Measurements from ENCODE around the gene COQ7. TPM values are rescaled to one million over a fixed set of nuclear protein-coding genes. Genes with fewer than 3 reads are reported as not detected.

COQ7 gene
- total and polyA plus RNA-seq, 2 experiments from 2014 or later = 17.9 to 21.7 TPM

DNA sequence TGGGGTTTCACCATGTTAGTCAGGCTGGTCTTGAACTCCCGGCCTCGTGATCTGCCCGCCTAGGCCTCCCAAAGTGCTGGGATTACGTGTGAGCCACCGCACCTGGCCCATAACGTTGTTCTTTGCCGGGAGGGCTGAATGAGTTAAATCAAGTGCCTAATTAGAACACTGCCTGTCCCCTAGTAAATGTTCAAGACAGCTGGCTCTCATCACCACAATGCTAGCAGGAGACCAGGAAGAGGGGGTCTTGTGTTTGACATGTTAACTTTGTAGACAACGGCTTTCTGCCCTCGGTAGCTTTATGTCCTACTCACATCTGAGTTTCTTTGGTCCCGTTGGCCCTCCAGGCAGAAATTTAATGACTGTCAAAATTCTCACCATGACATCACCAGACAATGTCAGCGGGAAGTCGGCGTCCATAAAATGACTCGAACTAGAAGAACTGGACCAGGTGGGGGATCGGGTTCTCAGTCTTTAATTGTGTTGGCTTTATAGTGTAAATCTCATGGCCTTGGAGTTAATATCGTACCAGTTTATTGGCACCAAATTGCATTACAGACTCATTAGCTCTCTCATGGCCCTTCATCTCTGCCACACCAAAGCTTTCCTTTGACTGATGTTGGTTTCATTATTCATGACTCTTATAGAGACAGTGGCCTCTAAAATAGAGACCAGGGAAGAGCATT is 34.9 kb downstream of the COQ7 start:
- ATAC-seq (no peak), DNase-seq (ENCODE audit: low spot score) (no peak)
- no peak overlapping the region for H3K4me3 Mint-ChIP-seq
- H3K36me3 Mint-ChIP-seq (ENCODE audit: low read depth) = peaks cover 2% of the 10 kb centered on the region; the same call in 1 of the 3 replicates
- Histone ChIP-seq H3K79me2 (replicated peaks; ENCODE audit: insufficient read depth) (no peaks in the 10 kb centered on the region), H3K4me1 (ENCODE audit: insufficient read depth) (no peaks in the 10 kb centered on the region; the same call in 1 of the 2 replicates), H4K20me1 (replicated peaks; ENCODE audit: insufficient read depth) (no peaks in the 10 kb centered on the region), H3K27ac (ENCODE audit: low read depth) (no peak overlapping the region), H3K4me2 (no peak overlapping the region), H2AFZ (no peak overlapping the region), H3K27me3 (ENCODE audit: insufficient read depth) (no peaks in the 10 kb centered on the region), H3K4me3 (no peak overlapping the region), H3F3A (replicated peaks; ENCODE audit: low read depth) (no peaks in the 10 kb centered on the region), H3K9me2 (ENCODE audit: insufficient read depth) (no peaks in the 10 kb centered on the region), H3K36me3 (ENCODE audit: insufficient read depth) (no peaks in the 10 kb centered on the region)
- H3K9me3 Mint-ChIP-seq = peaks cover 6% of the 10 kb centered on the region; the same call in 1 of the 3 replicates
- H3K4me1 Mint-ChIP-seq = peaks cover 9% of the 10 kb centered on the region
- H3K27ac Mint-ChIP-seq = no peak overlapping the region
- H3K27me3 Mint-ChIP-seq (ENCODE audit: insufficient read depth, low read depth, poor library complexity) = peaks cover 4% of the 10 kb centered on the region
- TF ChIP-seq, protein P1, sequence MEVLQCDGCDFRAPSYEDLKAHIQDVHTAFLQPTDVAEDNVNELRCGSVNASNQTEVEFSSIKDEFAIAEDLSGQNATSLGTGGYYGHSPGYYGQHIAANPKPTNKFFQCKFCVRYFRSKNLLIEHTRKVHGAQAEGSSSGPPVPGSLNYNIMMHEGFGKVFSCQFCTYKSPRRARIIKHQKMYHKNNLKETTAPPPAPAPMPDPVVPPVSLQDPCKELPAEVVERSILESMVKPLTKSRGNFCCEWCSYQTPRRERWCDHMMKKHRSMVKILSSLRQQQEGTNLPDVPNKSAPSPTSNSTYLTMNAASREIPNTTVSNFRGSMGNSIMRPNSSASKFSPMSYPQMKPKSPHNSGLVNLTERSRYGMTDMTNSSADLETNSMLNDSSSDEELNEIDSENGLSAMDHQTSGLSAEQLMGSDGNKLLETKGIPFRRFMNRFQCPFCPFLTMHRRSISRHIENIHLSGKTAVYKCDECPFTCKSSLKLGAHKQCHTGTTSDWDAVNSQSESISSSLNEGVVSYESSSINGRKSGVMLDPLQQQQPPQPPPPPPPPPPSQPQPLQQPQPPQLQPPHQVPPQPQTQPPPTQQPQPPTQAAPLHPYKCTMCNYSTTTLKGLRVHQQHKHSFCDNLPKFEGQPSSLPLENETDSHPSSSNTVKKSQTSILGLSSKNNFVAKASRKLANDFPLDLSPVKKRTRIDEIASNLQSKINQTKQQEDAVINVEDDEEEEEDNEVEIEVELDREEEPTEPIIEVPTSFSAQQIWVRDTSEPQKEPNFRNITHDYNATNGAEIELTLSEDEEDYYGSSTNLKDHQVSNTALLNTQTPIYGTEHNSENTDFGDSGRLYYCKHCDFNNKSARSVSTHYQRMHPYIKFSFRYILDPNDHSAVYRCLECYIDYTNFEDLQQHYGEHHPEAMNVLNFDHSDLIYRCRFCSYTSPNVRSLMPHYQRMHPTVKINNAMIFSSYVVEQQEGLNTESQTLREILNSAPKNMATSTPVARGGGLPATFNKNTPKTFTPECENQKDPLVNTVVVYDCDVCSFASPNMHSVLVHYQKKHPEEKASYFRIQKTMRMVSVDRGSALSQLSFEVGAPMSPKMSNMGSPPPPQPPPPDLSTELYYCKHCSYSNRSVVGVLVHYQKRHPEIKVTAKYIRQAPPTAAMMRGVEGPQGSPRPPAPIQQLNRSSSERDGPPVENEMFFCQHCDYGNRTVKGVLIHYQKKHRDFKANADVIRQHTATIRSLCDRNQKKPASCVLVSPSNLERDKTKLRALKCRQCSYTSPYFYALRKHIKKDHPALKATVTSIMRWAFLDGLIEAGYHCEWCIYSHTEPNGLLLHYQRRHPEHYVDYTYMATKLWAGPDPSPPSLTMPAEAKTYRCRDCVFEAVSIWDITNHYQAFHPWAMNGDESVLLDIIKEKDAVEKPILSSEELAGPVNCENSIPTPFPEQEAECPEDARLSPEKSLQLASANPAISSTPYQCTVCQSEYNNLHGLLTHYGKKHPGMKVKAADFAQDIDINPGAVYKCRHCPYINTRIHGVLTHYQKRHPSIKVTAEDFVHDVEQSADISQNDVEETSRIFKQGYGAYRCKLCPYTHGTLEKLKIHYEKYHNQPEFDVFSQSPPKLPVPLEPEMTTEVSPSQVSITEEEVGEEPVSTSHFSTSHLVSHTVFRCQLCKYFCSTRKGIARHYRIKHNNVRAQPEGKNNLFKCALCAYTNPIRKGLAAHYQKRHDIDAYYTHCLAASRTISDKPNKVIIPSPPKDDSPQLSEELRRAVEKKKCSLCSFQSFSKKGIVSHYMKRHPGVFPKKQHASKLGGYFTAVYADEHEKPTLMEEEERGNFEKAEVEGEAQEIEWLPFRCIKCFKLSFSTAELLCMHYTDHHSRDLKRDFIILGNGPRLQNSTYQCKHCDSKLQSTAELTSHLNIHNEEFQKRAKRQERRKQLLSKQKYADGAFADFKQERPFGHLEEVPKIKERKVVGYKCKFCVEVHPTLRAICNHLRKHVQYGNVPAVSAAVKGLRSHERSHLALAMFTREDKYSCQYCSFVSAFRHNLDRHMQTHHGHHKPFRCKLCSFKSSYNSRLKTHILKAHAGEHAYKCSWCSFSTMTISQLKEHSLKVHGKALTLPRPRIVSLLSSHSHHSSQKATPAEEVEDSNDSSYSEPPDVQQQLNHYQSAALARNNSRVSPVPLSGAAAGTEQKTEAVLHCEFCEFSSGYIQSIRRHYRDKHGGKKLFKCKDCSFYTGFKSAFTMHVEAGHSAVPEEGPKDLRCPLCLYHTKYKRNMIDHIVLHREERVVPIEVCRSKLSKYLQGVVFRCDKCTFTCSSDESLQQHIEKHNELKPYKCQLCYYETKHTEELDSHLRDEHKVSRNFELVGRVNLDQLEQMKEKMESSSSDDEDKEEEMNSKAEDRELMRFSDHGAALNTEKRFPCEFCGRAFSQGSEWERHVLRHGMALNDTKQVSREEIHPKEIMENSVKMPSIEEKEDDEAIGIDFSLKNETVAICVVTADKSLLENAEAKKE (CRISPR knock-in tag; IDR thresholded peaks at IDR 0.05) = no peak
- TF ChIP-seq, protein P2, sequence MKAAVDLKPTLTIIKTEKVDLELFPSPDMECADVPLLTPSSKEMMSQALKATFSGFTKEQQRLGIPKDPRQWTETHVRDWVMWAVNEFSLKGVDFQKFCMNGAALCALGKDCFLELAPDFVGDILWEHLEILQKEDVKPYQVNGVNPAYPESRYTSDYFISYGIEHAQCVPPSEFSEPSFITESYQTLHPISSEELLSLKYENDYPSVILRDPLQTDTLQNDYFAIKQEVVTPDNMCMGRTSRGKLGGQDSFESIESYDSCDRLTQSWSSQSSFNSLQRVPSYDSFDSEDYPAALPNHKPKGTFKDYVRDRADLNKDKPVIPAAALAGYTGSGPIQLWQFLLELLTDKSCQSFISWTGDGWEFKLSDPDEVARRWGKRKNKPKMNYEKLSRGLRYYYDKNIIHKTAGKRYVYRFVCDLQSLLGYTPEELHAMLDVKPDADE (IDR thresholded peaks at IDR 0.05) = no peak
- TF ChIP-seq ZNF114 (CRISPR knock-in tag; IDR thresholded peaks at IDR 0.05) (no peak), CREB1 (CRISPR knock-in tag; IDR thresholded peaks at IDR 0.05; ENCODE audit: low read depth) (no peak), STAT1 (IDR thresholded peaks at IDR 0.05; ENCODE audit: unreplicated experiment) (no peak), JUNB (IDR thresholded peaks at IDR 0.05; ENCODE audit: unreplicated experiment) (no peak), ZNF331 (CRISPR knock-in tag; IDR thresholded peaks at IDR 0.05; ENCODE audit: low read depth) (no peak), REST (IDR thresholded peaks at IDR 0.05; ENCODE audit: unreplicated experiment) (no peak), NANOG (IDR thresholded peaks at IDR 0.05; ENCODE audit: borderline replicate concordance) (no peak), EZH2 (IDR thresholded peaks at IDR 0.05; ENCODE audit: low read depth, unreplicated experiment) (no peak), POLR2AphosphoS5 (IDR thresholded peaks at IDR 0.05; ENCODE audit: low read depth) (no peak), EZH2phosphoT487 (IDR thresholded peaks at IDR 0.05; ENCODE audit: unreplicated experiment) (no peak)
- TF ChIP-seq, protein P3, sequence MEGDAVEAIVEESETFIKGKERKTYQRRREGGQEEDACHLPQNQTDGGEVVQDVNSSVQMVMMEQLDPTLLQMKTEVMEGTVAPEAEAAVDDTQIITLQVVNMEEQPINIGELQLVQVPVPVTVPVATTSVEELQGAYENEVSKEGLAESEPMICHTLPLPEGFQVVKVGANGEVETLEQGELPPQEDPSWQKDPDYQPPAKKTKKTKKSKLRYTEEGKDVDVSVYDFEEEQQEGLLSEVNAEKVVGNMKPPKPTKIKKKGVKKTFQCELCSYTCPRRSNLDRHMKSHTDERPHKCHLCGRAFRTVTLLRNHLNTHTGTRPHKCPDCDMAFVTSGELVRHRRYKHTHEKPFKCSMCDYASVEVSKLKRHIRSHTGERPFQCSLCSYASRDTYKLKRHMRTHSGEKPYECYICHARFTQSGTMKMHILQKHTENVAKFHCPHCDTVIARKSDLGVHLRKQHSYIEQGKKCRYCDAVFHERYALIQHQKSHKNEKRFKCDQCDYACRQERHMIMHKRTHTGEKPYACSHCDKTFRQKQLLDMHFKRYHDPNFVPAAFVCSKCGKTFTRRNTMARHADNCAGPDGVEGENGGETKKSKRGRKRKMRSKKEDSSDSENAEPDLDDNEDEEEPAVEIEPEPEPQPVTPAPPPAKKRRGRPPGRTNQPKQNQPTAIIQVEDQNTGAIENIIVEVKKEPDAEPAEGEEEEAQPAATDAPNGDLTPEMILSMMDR (conservative IDR thresholded peaks at IDR 0.05; ENCODE audit: low read depth in 2 of 2) = no peak

Measured in GM23338 (cell line).